Measurements from ENCODE around the gene NTN4. TPM values are rescaled to one million over a fixed set of nuclear protein-coding genes. Genes with fewer than 3 reads are reported as not detected.

NTN4 gene
- total RNA-seq, 6 donors from 2014 or later = 74.1 to 115 (median 94.3) TPM

GRCh38 chr12:95643256-95643655 lies 147.3 kb downstream of the NTN4 start:
- H3K36me3 ChIP-seq = no peaks in the 10 kb centered on the region
- TF ChIP-seq EP300 (IDR thresholded peaks at IDR 0.05) (no peak), CTCF (IDR thresholded peaks at IDR 0.05) (no peak), POLR2AphosphoS5 (IDR thresholded peaks at IDR 0.05) (no peak), POLR2A (IDR thresholded peaks at IDR 0.05) (no peak)
- no peak overlapping the region for H3K27ac ChIP-seq
- H3K4me1 ChIP-seq = no peaks in the 10 kb centered on the region
- no peak overlapping the region for H3K4me3 ChIP-seq
- no peaks in the 10 kb centered on the region for H3K27me3 ChIP-seq
- no peak for DNase-seq
- H3K9me3 ChIP-seq = no peaks in the 10 kb centered on the region
- ATAC-seq (ENCODE audit: low FRiP score in 2 of 2) = no peak
- WGBS, 2 donors = 93 to 98% methylated on average over 4 of the region's 4 CpGs

GRCh38 chr12:95642583-95642982 lies 148.0 kb downstream of the NTN4 start:
- 75 to 76% methylated on average over 5 to 6 of the region's 6 CpGs for WGBS, 2 donors
- Histone ChIP-seq H3K27me3 (no peaks in the 10 kb centered on the region), H3K4me1 (no peaks in the 10 kb centered on the region), H3K36me3 (no peaks in the 10 kb centered on the region), H3K9me3 (no peaks in the 10 kb centered on the region), H3K27ac (no peak overlapping the region), H3K4me3 (no peak overlapping the region)
- TF ChIP-seq CTCF (IDR thresholded peaks at IDR 0.05) (no peak), EP300 (IDR thresholded peaks at IDR 0.05) (no peak), POLR2AphosphoS5 (IDR thresholded peaks at IDR 0.05) (no peak), POLR2A (IDR thresholded peaks at IDR 0.05) (no peak)
- ATAC-seq (ENCODE audit: low FRiP score in 2 of 2) = no peak
- DNase-seq = no peak

GRCh38 chr12:95641299-95641952 lies 149.1 kb downstream of the NTN4 start:
- H3K4me1 ChIP-seq = no peaks in the 10 kb centered on the region
- DNase-seq (no peak), ATAC-seq (ENCODE audit: low FRiP score in 2 of 2) (no peak)
- no peaks in the 10 kb centered on the region for H3K36me3 ChIP-seq
- no peak overlapping the region for H3K27ac ChIP-seq
- no peak overlapping the region for H3K4me3 ChIP-seq
- TF ChIP-seq CTCF (IDR thresholded peaks at IDR 0.05) (no peak), EP300 (IDR thresholded peaks at IDR 0.05) (no peak), POLR2AphosphoS5 (IDR thresholded peaks at IDR 0.05) (no peak), POLR2A (IDR thresholded peaks at IDR 0.05) (no peak)
- no peaks in the 10 kb centered on the region for H3K27me3 ChIP-seq
- WGBS, 2 donors = 55 to 71% methylated on average over 3 of the region's 3 CpGs
- no peaks in the 10 kb centered on the region for H3K9me3 ChIP-seq

GRCh38 chr12:95640516-95640915 lies 150.0 kb downstream of the NTN4 start:
- no peak for TF ChIP-seq POLR2AphosphoS5 (IDR thresholded peaks at IDR 0.05)
- ATAC-seq (ENCODE audit: low FRiP score in 2 of 2) (no peak), DNase-seq (no peak)
- Histone ChIP-seq H3K4me3 (no peak overlapping the region), H3K27ac (no peak overlapping the region), H3K4me1 (no peaks in the 10 kb centered on the region), H3K9me3 (no peaks in the 10 kb centered on the region), H3K27me3 (no peaks in the 10 kb centered on the region), H3K36me3 (no peaks in the 10 kb centered on the region)
- 84 to 86% methylated on average over 3 of the region's 3 CpGs for WGBS, 2 donors

GRCh38 chr12:95637471-95638155 lies 153.0 kb downstream of the NTN4 start:
- TF ChIP-seq POLR2A (IDR thresholded peaks at IDR 0.05) = no peak
- TF ChIP-seq POLR2AphosphoS5 (IDR thresholded peaks at IDR 0.05) = no peak
- no peak for TF ChIP-seq EP300 (IDR thresholded peaks at IDR 0.05)
- TF ChIP-seq CTCF (IDR thresholded peaks at IDR 0.05) = no peak
- H3K27me3 ChIP-seq = no peaks in the 10 kb centered on the region
- no peaks in the 10 kb centered on the region for H3K9me3 ChIP-seq
- DNase-seq = no peak
- H3K4me1 ChIP-seq = peaks cover 0 to 15% (median 11%) of the 10 kb centered on the region in 4 donors
- WGBS, 2 donors = 62 to 79% methylated on average over 8 of the region's 8 CpGs
- H3K27ac ChIP-seq = no peak overlapping the region
- no peak overlapping the region for H3K4me3 ChIP-seq
- H3K36me3 ChIP-seq = no peaks in the 10 kb centered on the region
- ATAC-seq (ENCODE audit: low FRiP score in 2 of 2) = no peak
